Placental pericyte (primary cell): Measurements from ENCODE around the gene ADD1. TPM values are rescaled to one million over a fixed set of nuclear protein-coding genes. Genes with fewer than 3 reads are reported as not detected.

Source experiments
- total RNA-seq: library from RNA; depleted of rRNA; stranded (reverse); fragments of >200 nt; gene quantifications from 2 replicates; pipeline ENCODE4 v1.2.3, GENCODE V29; 2012

The ADD1 gene, protein sequence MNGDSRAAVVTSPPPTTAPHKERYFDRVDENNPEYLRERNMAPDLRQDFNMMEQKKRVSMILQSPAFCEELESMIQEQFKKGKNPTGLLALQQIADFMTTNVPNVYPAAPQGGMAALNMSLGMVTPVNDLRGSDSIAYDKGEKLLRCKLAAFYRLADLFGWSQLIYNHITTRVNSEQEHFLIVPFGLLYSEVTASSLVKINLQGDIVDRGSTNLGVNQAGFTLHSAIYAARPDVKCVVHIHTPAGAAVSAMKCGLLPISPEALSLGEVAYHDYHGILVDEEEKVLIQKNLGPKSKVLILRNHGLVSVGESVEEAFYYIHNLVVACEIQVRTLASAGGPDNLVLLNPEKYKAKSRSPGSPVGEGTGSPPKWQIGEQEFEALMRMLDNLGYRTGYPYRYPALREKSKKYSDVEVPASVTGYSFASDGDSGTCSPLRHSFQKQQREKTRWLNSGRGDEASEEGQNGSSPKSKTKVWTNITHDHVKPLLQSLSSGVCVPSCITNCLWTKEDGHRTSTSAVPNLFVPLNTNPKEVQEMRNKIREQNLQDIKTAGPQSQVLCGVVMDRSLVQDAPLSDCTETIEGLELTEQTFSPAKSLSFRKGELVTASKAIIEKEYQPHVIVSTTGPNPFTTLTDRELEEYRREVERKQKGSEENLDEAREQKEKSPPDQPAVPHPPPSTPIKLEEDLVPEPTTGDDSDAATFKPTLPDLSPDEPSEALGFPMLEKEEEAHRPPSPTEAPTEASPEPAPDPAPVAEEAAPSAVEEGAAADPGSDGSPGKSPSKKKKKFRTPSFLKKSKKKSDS
- total RNA-seq, result 171 and 223 TPM in 2 replicates

DNA sequence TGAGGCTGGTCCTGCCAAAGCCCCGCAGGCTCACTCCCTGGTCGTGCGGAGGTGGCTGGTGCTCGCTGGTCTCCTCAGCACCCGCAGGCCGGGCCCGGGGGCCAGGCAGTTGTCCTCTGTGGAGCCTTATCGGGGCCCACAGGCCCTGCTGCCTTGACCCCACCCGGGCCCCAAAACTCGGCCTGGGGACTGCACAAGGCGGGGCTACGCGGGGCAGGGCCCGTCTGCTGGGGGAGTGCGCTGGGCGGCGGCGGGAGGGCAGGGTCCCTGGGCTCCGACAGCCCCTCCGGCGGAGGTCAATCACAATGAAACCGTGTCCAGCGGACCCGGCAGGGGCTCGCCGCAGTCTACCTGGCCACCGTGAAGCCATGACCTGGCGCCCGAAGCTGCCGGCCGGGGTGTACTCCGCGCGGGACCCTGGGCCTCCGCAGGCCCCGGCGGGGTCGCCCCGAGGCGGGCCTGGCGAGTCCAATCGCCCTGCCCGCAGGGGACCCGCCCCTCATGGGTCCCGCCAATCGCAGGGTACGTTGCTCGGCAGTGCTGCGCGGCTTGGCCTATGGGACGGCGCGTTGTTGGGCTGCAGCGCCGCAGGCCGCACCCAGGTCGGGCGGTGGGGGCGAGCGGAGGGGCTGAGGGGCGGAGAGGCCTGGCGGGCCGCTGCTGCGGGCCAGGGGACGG, at the start of gene ADD1:
Gene ADD1, plus strand, starts transcription at position 582 of the 678 bp plus-strand sequence. CDS start 32,072 bp downstream, outside the sequence.

DNA sequence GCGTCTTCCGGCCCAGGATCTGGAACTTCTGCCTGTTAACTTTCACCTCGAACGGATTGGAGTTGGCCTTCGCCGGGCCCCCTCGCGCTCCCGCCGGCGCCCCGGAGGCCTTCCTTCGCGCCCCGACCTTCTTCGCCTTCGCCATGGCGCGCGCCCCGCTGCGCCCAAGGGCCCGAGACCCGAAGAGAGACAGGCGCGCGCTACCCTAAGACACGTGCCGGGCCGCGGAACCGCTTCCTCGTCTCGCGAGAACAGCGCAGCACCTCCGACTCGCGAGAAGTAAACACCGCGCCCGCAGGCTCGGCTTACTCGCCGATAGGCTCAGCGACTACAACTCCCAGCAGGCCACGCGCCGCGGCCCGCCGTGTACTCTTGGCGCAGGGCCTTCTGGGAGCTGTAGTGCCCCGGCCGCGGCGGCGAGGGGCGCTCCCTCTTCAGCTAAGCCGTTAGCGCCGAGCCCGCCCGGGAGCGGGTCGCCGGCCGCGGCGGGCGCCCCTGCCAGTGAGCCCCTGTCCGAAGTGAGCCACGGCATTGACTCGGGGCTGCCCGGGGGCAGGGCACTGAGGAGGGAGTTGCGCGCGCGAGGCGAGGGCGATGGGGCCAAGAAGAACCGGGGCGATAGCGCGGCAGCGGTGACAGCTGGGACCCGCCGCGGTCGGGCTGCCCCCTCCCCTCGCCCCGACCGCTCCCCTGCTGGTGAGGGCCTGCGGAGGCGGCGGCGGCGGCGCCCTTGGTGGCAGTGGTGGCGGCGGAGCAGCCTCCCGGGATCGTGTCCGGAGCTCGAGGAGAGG, 119.7 kb downstream of the ADD1 start, which contains the start of the genes GRK4 and NOP14:
Gene GRK4, plus strand, starts transcription at position 397 of the 791 bp plus-strand sequence. CDS start 500 bp downstream, outside the sequence.
Gene NOP14, minus strand, starts transcription at position 232 of the 791 bp plus-strand sequence. Its CDS starts 87 bp downstream, at position 145.

Other genes with a start within 250 kb of the ADD1 start
- 47.1 and 48.0 TPM in 2 replicates for gene TNIP2, start 87.5 kb upstream of the ADD1 start, total RNA-seq
- gene SH3BP2, start 50.8 kb upstream of the ADD1 start, total RNA-seq, result 22.0 and 25.4 TPM in 2 replicates
- gene NOP14, start 119.6 kb downstream of the ADD1 start, total RNA-seq, result 32.2 and 43.8 TPM in 2 replicates
- gene GRK4, start 119.7 kb downstream of the ADD1 start, total RNA-seq, result 4.6 and 4.8 TPM in 2 replicates
- gene HTT-AS, start 230.7 kb downstream of the ADD1 start, total RNA-seq, result not detected in 2 replicates
- 65.4 and 69.3 TPM in 2 replicates for gene HTT, start 230.8 kb downstream of the ADD1 start, total RNA-seq